HEK293 (cell line): Measurements from ENCODE around the gene TRIM28.

ENCODE experiments used
- EGR2 ChIP-seq: fragments of 450-650 bp; formaldehyde crosslinking; IDR thresholded peaks from 2 replicates; pipeline ENCODE4 v1.5.1; 2016; ENCODE audit warnings: low read depth, missing biosample characterization, missing genetic modification characterization
- SALL2 ChIP-seq: fragments of 450-650 bp; formaldehyde crosslinking; IDR thresholded peaks from 2 replicates; pipeline ENCODE4 v1.5.0; 2017; ENCODE audit warnings: missing biosample characterization, mild to moderate bottlenecking, missing genetic modification characterization, borderline replicate concordance
- YY1 ChIP-seq: fragments of 450-650 bp; formaldehyde crosslinking; IDR thresholded peaks from 2 replicates; pipeline ENCODE4 v1.5.1; 2018; ENCODE audit warnings: missing biosample characterization, missing genetic modification characterization
- TF ChIP-seq, protein P1 (sequence below): fragments of 450-650 bp; formaldehyde crosslinking; IDR thresholded peaks from 2 replicates; pipeline ENCODE4 v1.5.1; 2016; ENCODE audit warnings: missing biosample characterization, missing genetic modification characterization
- TF ChIP-seq, protein P2 (sequence below): fragments of 450-650 bp; formaldehyde crosslinking; IDR thresholded peaks from 2 replicates; pipeline ENCODE4 v1.5.1; 2017; ENCODE audit warnings: missing biosample characterization, missing genetic modification characterization

DNA sequence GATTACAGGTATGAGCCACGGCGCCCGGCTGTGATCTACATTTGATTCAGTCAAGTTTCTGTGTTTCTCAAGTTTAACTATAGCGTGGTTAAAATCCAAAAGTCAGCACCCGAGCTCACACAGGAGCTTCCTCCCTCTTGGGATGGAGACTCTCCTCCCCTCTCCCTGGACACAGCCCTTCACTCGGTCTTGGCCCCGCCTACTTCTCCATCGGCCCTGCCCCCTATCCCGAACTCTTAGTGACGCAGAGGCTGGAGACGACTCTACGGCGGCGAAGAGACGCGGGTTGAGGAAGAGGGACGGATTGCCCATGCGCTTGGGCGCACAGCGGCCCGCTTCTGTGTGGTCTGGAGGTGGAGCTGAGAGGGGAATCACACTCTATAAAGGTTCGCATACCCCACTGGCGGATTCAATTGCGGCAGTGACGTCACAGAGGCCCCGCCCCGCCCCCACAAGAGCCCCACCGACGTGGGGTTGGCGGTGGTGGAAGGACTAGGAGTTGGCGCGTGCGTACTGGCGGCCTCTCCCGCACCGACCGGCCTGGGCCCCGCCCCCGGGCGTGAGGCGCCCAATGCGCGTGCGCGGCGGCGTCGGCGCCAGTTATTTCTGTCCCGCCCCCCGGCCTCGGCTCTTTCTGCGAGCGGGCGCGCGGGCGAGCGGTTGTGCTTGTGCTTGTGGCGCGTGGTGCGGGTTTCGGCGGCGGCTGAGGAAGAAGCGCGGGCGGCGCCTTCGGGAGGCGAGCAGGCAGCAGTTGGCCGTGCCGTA, at the start of gene TRIM28:
- TF ChIP-seq, protein P1, sequence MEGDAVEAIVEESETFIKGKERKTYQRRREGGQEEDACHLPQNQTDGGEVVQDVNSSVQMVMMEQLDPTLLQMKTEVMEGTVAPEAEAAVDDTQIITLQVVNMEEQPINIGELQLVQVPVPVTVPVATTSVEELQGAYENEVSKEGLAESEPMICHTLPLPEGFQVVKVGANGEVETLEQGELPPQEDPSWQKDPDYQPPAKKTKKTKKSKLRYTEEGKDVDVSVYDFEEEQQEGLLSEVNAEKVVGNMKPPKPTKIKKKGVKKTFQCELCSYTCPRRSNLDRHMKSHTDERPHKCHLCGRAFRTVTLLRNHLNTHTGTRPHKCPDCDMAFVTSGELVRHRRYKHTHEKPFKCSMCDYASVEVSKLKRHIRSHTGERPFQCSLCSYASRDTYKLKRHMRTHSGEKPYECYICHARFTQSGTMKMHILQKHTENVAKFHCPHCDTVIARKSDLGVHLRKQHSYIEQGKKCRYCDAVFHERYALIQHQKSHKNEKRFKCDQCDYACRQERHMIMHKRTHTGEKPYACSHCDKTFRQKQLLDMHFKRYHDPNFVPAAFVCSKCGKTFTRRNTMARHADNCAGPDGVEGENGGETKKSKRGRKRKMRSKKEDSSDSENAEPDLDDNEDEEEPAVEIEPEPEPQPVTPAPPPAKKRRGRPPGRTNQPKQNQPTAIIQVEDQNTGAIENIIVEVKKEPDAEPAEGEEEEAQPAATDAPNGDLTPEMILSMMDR (tag by site-specific recombination): no peak; the same call in 1 of the 2 replicates
- TF ChIP-seq YY1 (no peak), EGR2 (tag by site-specific recombination) (no peak), SALL2 (tag by site-specific recombination) (no peak)
- TF ChIP-seq, protein P2, sequence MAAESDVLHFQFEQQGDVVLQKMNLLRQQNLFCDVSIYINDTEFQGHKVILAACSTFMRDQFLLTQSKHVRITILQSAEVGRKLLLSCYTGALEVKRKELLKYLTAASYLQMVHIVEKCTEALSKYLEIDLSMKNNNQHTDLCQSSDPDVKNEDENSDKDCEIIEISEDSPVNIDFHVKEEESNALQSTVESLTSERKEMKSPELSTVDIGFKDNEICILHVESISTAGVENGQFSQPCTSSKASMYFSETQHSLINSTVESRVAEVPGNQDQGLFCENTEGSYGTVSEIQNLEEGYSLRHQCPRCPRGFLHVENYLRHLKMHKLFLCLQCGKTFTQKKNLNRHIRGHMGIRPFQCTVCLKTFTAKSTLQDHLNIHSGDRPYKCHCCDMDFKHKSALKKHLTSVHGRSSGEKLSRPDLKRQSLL (tag by site-specific recombination): no peak
